Measurements from ENCODE around the gene COX8A. TPM values are rescaled to one million over a fixed set of nuclear protein-coding genes. Genes with fewer than 3 reads are reported as not detected.
"Not testable (repeated sequence)": the region's sequence is repeated elsewhere in the genome, so short reads cannot be mapped to it uniquely, and the experiment has no call there.

The COX8A gene
- polyA plus RNA-seq, 3 donors = 190 to 308 (median 280) TPM

GRCh38 chr11:63951779-63952536, 22.5 kb upstream of the COX8A start:
- DNase-seq (ENCODE audit: extremely low read depth in 1 of 11, low read depth in 9 of 11, low spot score in 4 of 11) = no peak

- DNase-seq (ENCODE audit: extremely low read depth in 1 of 11, low read depth in 9 of 11, low spot score in 4 of 11) = no peak
These were observed 21.9 kb upstream of the COX8A start for GRCh38 chr11:63952570-63952969.

- no peak for DNase-seq (ENCODE audit: extremely low read depth in 1 of 11, low read depth in 9 of 11, low spot score in 4 of 11)
These were observed 16.4 kb upstream of the COX8A start for GRCh38 chr11:63958008-63958407.

DNA sequence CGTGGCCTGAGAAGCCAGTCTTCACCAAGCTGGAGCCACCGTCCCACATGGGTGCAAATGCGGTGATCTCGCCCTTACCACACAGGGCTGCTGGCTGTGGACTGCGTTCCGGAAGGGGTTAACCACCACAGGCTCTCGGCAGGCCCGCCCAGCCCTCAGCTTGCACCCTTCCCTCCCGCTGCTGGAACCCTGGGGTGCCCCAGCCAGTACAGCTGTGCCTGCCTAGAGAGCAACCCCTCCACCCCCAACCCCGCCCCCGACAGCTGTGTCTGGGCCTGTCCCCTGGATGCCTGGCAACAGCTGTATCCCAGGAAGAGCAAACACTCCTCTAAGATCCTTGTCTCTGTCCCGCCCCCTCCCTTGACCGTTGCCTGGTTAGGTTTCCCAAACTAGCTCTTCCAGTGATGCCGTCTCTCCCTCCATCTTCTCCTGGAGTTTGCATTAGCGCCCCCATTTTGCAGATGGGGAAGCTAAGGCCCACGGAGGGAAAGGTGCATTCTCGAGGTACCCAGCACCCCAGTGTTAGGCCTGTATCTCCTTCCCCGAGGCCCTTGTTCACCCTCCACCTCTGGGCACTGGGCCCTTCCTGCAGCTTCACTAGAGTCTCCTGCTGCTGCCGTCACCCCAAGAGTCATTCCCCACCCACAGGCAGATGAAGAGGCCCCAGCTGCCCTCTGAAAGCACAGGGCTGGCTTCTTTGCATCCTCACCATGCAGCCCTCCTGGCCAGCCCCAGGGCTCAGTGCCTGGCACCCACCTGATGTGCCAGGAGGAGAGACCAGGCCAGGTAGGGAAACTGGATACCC, 12.6 kb upstream of the COX8A start:
- peak in 4 of 11 donors; percentile 20 to 38 (median 30) for DNase-seq (ENCODE audit: extremely low read depth in 1 of 11, low read depth in 9 of 11, low spot score in 4 of 11)

- DNase-seq (ENCODE audit: extremely low read depth in 1 of 11, low read depth in 9 of 11, low spot score in 4 of 11) = not testable (repeated sequence)
These were observed 10.5 kb upstream of the COX8A start for GRCh38 chr11:63963895-63964294.

GRCh38 chr11:63966444-63966843, 8.0 kb upstream of the COX8A start:
- DNase-seq (ENCODE audit: extremely low read depth in 1 of 11, low read depth in 9 of 11, low spot score in 4 of 11) = no peak

DNA sequence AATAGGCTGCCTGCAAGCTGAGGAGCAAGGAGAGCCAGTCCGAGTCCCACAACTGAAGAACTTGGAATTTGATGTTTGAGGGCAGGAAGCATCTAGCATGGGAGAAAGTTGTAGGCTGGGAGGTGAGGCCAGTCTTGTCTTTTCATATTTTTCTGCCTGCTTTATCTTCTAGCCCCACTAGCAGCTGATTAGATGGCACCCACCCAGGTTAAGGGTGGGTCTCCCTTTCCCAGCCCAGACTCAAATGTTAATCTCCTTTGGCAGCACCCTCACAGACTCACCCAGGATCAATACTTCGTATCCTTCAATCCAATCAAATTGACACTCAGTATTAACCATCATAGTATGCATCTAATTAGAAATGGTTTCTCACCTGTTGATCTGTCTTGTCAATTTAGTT, 5.0 kb upstream of the COX8A start:
- DNase-seq (ENCODE audit: extremely low read depth in 1 of 11, low read depth in 9 of 11, low spot score in 4 of 11) = no peak

DNA sequence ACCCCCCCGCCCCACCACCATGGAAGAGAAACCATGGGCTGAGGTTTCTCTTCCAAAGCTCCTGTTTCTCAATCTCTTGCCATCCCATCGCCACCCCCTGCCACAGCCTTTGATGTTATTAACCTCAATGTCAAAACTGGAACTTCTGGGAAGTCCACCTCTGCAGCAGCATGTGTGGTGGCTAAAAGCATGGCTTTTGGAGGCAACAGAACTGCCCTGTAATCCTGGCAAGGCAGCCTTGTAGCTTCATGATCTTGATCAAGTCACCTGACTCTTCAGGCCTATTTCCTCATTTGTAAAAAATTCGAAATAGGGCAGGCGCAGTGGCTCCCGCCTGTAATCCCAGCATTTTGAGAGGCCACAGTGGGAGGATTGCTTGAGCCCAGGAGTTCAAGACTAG, 3.5 kb upstream of the COX8A start:
- DNase-seq (ENCODE audit: extremely low read depth in 1 of 11, low read depth in 9 of 11, low spot score in 4 of 11) = no peak

DNA sequence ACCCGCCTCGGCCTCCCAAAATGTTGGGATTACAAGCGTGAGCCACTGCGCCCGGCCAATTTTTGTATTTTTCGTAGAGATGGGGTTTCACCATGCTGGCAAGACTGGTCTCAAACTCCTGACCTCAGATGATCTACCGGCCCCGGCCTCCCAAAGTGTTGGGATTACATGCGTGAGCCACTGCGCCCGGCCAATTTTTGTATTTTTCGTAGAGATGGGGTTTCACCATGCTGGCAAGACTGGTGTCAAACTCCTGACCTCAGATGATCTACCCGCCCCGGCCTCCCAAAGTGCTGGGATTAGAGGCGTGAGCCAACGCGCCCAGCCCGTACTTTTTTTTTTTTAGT, 535 bp upstream of the COX8A start:
- not testable (repeated sequence) for DNase-seq (ENCODE audit: extremely low read depth in 1 of 11, low read depth in 9 of 11, low spot score in 4 of 11)

DNA sequence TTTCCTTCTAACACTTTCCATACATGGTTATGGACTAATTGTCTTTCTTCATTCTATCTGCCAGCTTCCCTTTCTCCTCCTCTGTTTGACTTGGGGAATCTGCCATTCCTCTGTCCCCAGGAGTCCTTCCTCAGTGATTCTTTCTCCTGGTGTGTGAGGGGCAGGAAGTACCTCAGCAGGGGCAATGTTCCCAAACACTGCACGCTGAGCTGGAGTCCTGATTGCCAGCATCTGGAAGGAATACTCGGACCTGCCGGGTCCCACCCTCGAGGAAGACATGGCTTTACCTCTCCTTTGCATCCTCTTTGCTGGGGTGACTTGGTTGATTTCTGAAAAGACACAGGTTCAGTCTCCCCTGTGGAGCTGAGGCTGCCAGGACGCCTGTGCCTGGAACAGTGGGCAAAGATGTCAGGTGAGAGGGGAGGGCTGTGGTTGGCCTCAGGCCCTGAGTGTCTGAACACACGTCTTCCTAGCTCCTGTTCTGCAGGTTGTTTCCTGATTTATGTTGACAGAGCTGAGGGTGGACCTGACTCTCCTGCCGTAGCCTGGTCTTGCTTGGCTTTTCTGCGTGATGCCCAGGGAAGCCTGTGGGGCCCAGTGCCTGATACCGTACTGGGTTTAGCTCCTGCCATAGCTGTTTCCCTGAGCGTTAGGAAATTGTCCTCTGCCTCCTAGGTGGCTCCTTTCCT, 4.3 kb downstream of the COX8A start:
- no peak for DNase-seq (ENCODE audit: extremely low read depth in 1 of 11, low read depth in 9 of 11, low spot score in 4 of 11)

GRCh38 chr11:63979426-63979825, 5.0 kb downstream of the COX8A start:
- DNase-seq (ENCODE audit: extremely low read depth in 1 of 11, low read depth in 9 of 11, low spot score in 4 of 11) = no peak

DNA sequence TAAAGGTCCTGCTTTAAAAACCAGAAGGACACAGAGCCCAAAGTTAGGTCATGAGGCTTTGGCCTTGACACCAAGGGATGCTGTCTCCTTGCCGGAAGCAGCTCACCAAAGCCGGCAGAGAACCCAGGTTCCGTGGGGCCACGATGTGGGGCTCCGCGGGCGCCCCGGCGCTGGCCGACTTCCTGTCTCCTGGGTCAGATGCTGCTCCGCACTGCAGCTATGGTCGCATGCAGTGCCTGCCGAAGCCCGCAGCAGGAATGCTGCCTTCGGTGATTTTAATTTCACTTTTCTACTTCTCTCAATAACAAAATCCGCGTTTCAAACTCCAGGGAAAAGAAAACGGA, 11.4 kb downstream of the COX8A start:
- DNase-seq (ENCODE audit: extremely low read depth in 1 of 11, low read depth in 9 of 11, low spot score in 4 of 11) = no peak

GRCh38 chr11:63986156-63986931, 11.9 kb downstream of the COX8A start, which contains the start of gene OTUB1:
Gene OTUB1, plus strand, starts transcription at chr11:63986438. Its CDS starts 19 bp downstream, at chr11:63986457.
- DNase-seq (ENCODE audit: extremely low read depth in 1 of 11, low read depth in 9 of 11, low spot score in 4 of 11) = peak in 7 of 11 donors; percentile 84 to 91 (median 87)

- DNase-seq (ENCODE audit: extremely low read depth in 1 of 11, low read depth in 9 of 11, low spot score in 4 of 11) = no peak
These were observed 12.6 kb downstream of the COX8A start for GRCh38 chr11:63986932-63987513.

DNA sequence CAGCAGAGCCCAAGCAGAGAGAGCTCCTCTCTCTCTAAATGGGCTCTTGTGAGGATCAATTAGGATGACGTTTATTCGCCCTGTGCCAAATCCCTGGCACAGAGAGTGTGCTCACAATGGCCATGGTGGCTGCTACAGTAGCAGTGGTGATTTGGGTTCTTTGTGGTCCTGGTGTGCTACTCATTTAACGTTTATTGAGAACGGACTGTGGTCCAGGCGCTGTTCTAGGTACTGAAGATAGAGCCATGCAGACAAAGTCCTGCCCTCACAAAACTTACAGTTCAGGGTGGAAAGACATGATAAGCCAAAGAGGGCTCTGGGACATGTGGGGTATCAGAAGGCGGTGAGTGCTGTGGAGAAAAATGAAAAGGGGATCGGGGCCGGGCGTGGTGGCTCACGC, 17.1 kb downstream of the COX8A start:
- no peak for DNase-seq (ENCODE audit: extremely low read depth in 1 of 11, low read depth in 9 of 11, low spot score in 4 of 11)

DNA sequence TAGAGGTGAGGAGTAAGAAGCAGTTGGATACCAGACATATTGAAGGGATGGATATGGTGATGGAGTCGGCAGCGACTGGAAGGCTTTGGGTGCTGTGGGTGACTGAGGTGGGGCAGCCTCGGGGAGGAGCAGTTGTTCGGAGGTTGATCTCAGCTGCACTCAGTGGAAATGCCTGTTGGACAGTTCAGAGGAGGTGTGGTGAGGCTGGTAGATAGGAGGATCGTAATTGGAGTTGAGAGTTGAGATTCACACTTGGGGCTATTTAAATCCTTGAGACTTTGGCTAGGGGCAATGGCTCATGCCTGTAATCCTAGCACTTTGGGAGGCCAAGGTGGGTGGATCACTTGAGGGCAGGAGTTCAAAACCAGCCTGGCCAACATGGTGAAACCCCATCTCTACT, 18.7 kb downstream of the COX8A start:
- DNase-seq (ENCODE audit: extremely low read depth in 1 of 11, low read depth in 9 of 11, low spot score in 4 of 11) = no peak

- DNase-seq (ENCODE audit: extremely low read depth in 1 of 11, low read depth in 9 of 11, low spot score in 4 of 11) = no peak
These were observed 19.6 kb downstream of the COX8A start for GRCh38 chr11:63993993-63994392.

- no peak for DNase-seq (ENCODE audit: extremely low read depth in 1 of 11, low read depth in 9 of 11, low spot score in 4 of 11)
These were observed 22.1 kb downstream of the COX8A start for GRCh38 chr11:63996512-63996911.

Measured in renal cortex interstitium (tissue), 11 donors.